HepG2 (cell line): ENCODE measurements around the gene RHOT2. TPM values are rescaled to one million over a fixed set of nuclear protein-coding genes. Genes with fewer than 3 reads are reported as not detected.

Source experiments
- AHDC1 ChIP-seq: sonication (generic); formaldehyde crosslinking; IDR thresholded peaks from 2 replicates; pipeline ENCODE4 v1.5.1; 2020; ENCODE audit warnings: mild to moderate bottlenecking, missing genetic modification reagents, borderline replicate concordance
- AKAP8 ChIP-seq: sonication (generic); formaldehyde crosslinking; IDR thresholded peaks from 2 replicates; pipeline ENCODE4 v1.5.1; 2020; ENCODE audit warnings: mild to moderate bottlenecking, missing genetic modification reagents
- ATF1 ChIP-seq: IDR thresholded peaks from 2 replicates; pipeline ENCODE4 v1.6.1; 2016; ENCODE audit warnings: mild to moderate bottlenecking, control low read depth
- CREB1 ChIP-seq, 2 experiments: fragments of 450-650 bp in 1 of 2; IDR thresholded peaks; 2 replicates each; pipeline ENCODE4 v1.6.1; 2016 to 2017; ENCODE audit warnings: control low read depth in 1 of 2, mild to moderate bottlenecking in 1 of 2, missing compliant biosample characterization in 1 of 2, missing genetic modification characterization in 1 of 2
- FOXP4 ChIP-seq: sonication (generic); formaldehyde crosslinking; IDR thresholded peaks from 2 replicates; pipeline ENCODE4 v1.4.0; 2020; ENCODE audit warnings: missing genetic modification reagents
- HOXD1 ChIP-seq: sonication (generic); formaldehyde crosslinking; IDR thresholded peaks from 2 replicates; pipeline ENCODE4 v1.5.0; 2020; ENCODE audit warnings: missing genetic modification reagents
- IRF9 ChIP-seq: sonication (generic); formaldehyde crosslinking; IDR thresholded peaks from 2 replicates; pipeline ENCODE4 v1.8.0; 2022; ENCODE audit warnings: missing genetic modification reagents, mild to moderate bottlenecking, borderline replicate concordance
- MXD1 ChIP-seq: sonication (generic); formaldehyde crosslinking; IDR thresholded peaks from 2 replicates; pipeline ENCODE4 v1.4.0; 2020; ENCODE audit warnings: mild to moderate bottlenecking, missing genetic modification reagents
- NONO ChIP-seq, 2 experiments: fragments of 450-650 bp in 1 of 2; sonication (generic) in 1 of 2; formaldehyde crosslinking in 1 of 2; IDR thresholded peaks in 1 of 2; conservative IDR thresholded peaks in 1 of 2; 2 replicates each; pipeline versions ENCODE4 v1.6.1 to v1.8.0; 2017 to 2022; ENCODE audit warnings: mild to moderate bottlenecking in 1 of 2, missing genetic modification reagents in 1 of 2, moderate library complexity in 1 of 2
- PHB2 ChIP-seq: fragments of 450-650 bp; IDR thresholded peaks from 2 replicates; pipeline ENCODE4 v1.6.1; 2018; ENCODE audit not compliant: partially characterized antibody
- PRDM15 ChIP-seq: sonication (generic); formaldehyde crosslinking; IDR thresholded peaks from 2 replicates; pipeline ENCODE4 v1.4.0; 2020; ENCODE audit warnings: missing genetic modification reagents
- SRY ChIP-seq: sonication (generic); formaldehyde crosslinking; IDR thresholded peaks from 2 replicates; pipeline ENCODE4 v1.8.0; 2022; ENCODE audit warnings: mild to moderate bottlenecking, missing genetic modification reagents
- polyA plus RNA-seq, 8 experiments: library from polyadenylated mRNA; depleted of rRNA in 3 of 8; stranded (reverse) in 7 of 8; unstranded in 1 of 8; fragments of >200 nt; fragmentation: Illumina TruSeq in 4 of 8; extraction: Trizol in 4 of 8; gene quantifications; 2 replicates each; pipeline versions ENCODE4 v1.2.1 to v1.2.3, GENCODE V29; 2011 to 2016; ENCODE audit warnings: low read depth in 4 of 8, missing spikeins in 1 of 8, mixed read lengths in 1 of 8; ENCODE audit not compliant: insufficient read depth in 1 of 8
- total RNA-seq, 5 experiments: library from RNA; depleted of rRNA; stranded (reverse); fragments of >200 nt; fragmentation: Illumina TruSeq; extraction: Trizol; gene quantifications; 2 replicates each; pipeline ENCODE4 v1.2.3, GENCODE V29; 2016; ENCODE audit warnings: low read depth in 1 of 5

RHOT2 gene
- total and polyA plus RNA-seq, 2 of the 13 experiments (the other 11 are each of a cell fraction or from before 2014, with no cell fraction given) = 63.6 to 76.9 TPM

- no peak for TF ChIP-seq NONO (IDR thresholded peaks at IDR 0.05)
- no peak for TF ChIP-seq NONO (CRISPR knock-in tag; conservative IDR thresholded peaks at IDR 0.05)
- TF ChIP-seq MXD1 (CRISPR knock-in tag) = peak; percentile 28; the same call in 1 of the 2 replicates
- TF ChIP-seq AKAP8 = no peak
- no peak for TF ChIP-seq PRDM15 (CRISPR knock-in tag)
- TF ChIP-seq AHDC1 (CRISPR knock-in tag) = no peak
- no peak for TF ChIP-seq IRF9 (CRISPR knock-in tag)
- TF ChIP-seq HOXD1 (CRISPR knock-in tag) = no peak
- TF ChIP-seq FOXP4 = no peak
- no peak for TF ChIP-seq CREB1 (IDR thresholded peaks at IDR 0.05)
- no peak for TF ChIP-seq CREB1 (CRISPR knock-in tag; IDR thresholded peaks at IDR 0.05)
- 0 out of 2 replicates have a peak, but pooled peaks have one; percentile 22 for TF ChIP-seq SRY
- TF ChIP-seq ATF1 (CRISPR knock-in tag) = no peak
- TF ChIP-seq PHB2 = no peak
Measured at GRCh38 chr16:714558-715476, 46.9 kb downstream of the RHOT2 start, which contains the start of gene METRN (continued).
